HPDE6-E6E7 (cell line): ENCODE results near the gene DOHH.
"Not testable (repeated sequence)": the region's sequence is repeated elsewhere in the genome, so short reads cannot be mapped to it uniquely, and the experiment has no call there.

ENCODE experiments used
- DNase-seq: peaks from one replicate; pipeline ENCODE4 v3.0.0; 2011; ENCODE audit warnings: missing footprints; ENCODE audit errors: extremely low spot score

Gene DOHH

GRCh38 chr19:3459089-3459881, 41.2 kb downstream of the DOHH start:
- DNase-seq = no peak

- DNase-seq = no peak
Observed at GRCh38 chr19:3458229-3459088, 42.0 kb downstream of the DOHH start.

GRCh38 chr19:3457528-3458228, 42.8 kb downstream of the DOHH start:
- no peak for DNase-seq

- no peak for DNase-seq
Observed at GRCh38 chr19:3456925-3457527, 43.4 kb downstream of the DOHH start.

- DNase-seq = no peak
Observed at GRCh38 chr19:3455960-3456601, 44.4 kb downstream of the DOHH start.

- no peak for DNase-seq
Observed at GRCh38 chr19:3455393-3455955, 45.0 kb downstream of the DOHH start.

GRCh38 chr19:3454656-3455392, 45.6 kb downstream of the DOHH start:
- DNase-seq = no peak

GRCh38 chr19:3453840-3454239, 46.6 kb downstream of the DOHH start:
- no peak for DNase-seq

- not testable (repeated sequence) for DNase-seq
Observed at GRCh38 chr19:3452942-3453214, 47.6 kb downstream of the DOHH start.

- no peak for DNase-seq
Observed at GRCh38 chr19:3452171-3452941, 48.1 kb downstream of the DOHH start.

GRCh38 chr19:3451451-3451866, 49.0 kb downstream of the DOHH start:
- DNase-seq = no peak

GRCh38 chr19:3450796-3451411, 49.6 kb downstream of the DOHH start:
- DNase-seq = peak; percentile 64

GRCh38 chr19:3448616-3449334, 51.7 kb downstream of the DOHH start:
- DNase-seq = no peak

- DNase-seq = not testable (repeated sequence)
Observed at GRCh38 chr19:3446657-3447056, 53.8 kb downstream of the DOHH start.

- no peak for DNase-seq
Observed at GRCh38 chr19:3444695-3445234, 55.7 kb downstream of the DOHH start.

GRCh38 chr19:3443840-3444694, 56.4 kb downstream of the DOHH start:
- DNase-seq = no peak

GRCh38 chr19:3442487-3443071, 57.9 kb downstream of the DOHH start:
- no peak for DNase-seq
